Spinal cord (tissue), 10 donors: ENCODE measurements around the gene MED27. TPM values are rescaled to one million over a fixed set of nuclear protein-coding genes. Genes with fewer than 3 reads are reported as not detected.
"Not testable (repeated sequence)": the region's sequence is repeated elsewhere in the genome, so short reads cannot be mapped to it uniquely, and the experiment has no call there.

ENCODE experiments used
- DNase-seq, 6 donors: peaks; one replicate each; pipeline versions ENCODE4 v3.0.0 to v3.0.0-alpha.2; 2013 to 2015; ENCODE audit warnings: low spot score in 6 of 6, low read depth in 4 of 6
- H3K27ac ChIP-seq: one replicate; pipeline ENCODE4 v1.5.1; 2013; ENCODE audit warnings: low read depth, low read length, control low read depth
- H3K27me3 ChIP-seq: one replicate; pipeline ENCODE4 v1.6.1; 2013; ENCODE audit warnings: low read length; ENCODE audit not compliant: control insufficient read depth, insufficient read depth
- H3K36me3 ChIP-seq: one replicate; pipeline ENCODE4 v1.6.1; 2013; ENCODE audit warnings: low read length; ENCODE audit not compliant: control insufficient read depth, insufficient read depth
- H3K4me1 ChIP-seq: one replicate; pipeline ENCODE4 v1.6.1; 2013; ENCODE audit warnings: low read length; ENCODE audit not compliant: control insufficient read depth, insufficient read depth
- H3K4me3 ChIP-seq: one replicate; pipeline ENCODE4 v1.5.1; 2013; ENCODE audit warnings: low read depth, low read length, control low read depth
- H3K9me3 ChIP-seq: one replicate; pipeline ENCODE4 v1.6.1; 2013; ENCODE audit warnings: low read length; ENCODE audit not compliant: control insufficient read depth, insufficient read depth
- WGBS: methylation state at CpG from one replicate; pipeline ENCODE4 v1.1.5; 2013; ENCODE audit warnings: missing lambda C conversion rate; ENCODE audit not compliant: insufficient coverage; 5-methylcytosine and 5-hydroxymethylcytosine counted together
- polyA plus RNA-seq, 2 donors: library from polyadenylated mRNA; unstranded; fragments of 120-200 nt; gene quantifications; one replicate each; pipeline ENCODE4 v1.2.1, GENCODE V29; 2013; ENCODE audit not compliant: insufficient read length in 2 of 2
- total RNA-seq, 2 donors: library from RNA; depleted of rRNA in 1 of 2; stranded (reverse); fragments of 120-200 nt in 1 of 2; fragments of >200 nt in 1 of 2; gene quantifications; one replicate each; pipeline versions ENCODE4 v1.2.3 to v1.2.4, GENCODE V29; 2013 to 2014
- donor health status: healthy.

MED27 gene
- total and polyA plus RNA-seq, 4 donors, result 13.9 to 27.8 (median 25.8) TPM

GRCh38 chr9:132063281-132063680 lies 16.4 kb downstream of the MED27 start:
- H3K9me3 ChIP-seq, result no peaks in the 10 kb centered on the region
- H3K4me3 ChIP-seq, result no peak overlapping the region
- WGBS, result 47% methylated on average over 3 of the region's 6 CpGs
- H3K4me1 ChIP-seq, result peaks cover 25% of the 10 kb centered on the region
- H3K27ac ChIP-seq, result no peak overlapping the region
- no peaks in the 10 kb centered on the region for H3K27me3 ChIP-seq
- peak in 2 of 6 donors; percentile 82 to 88 for DNase-seq
- peaks cover 10% of the 10 kb centered on the region for H3K36me3 ChIP-seq

- Histone ChIP-seq H3K4me1 (peaks cover 22% of the 10 kb centered on the region), H3K27me3 (no peaks in the 10 kb centered on the region), H3K36me3 (peaks cover 9% of the 10 kb centered on the region), H3K9me3 (no peaks in the 10 kb centered on the region), H3K4me3 (no peak overlapping the region), H3K27ac (no peak overlapping the region)
- DNase-seq, result no peak
- WGBS, result 85% methylated on average over 4 of the region's 4 CpGs
Observed at GRCh38 chr9:132062806-132063205, 16.9 kb downstream of the MED27 start.

GRCh38 chr9:132061526-132061925 lies 18.1 kb downstream of the MED27 start:
- DNase-seq, result no peak
- Histone ChIP-seq H3K4me1 (peaks cover 19% of the 10 kb centered on the region), H3K36me3 (peaks cover 8% of the 10 kb centered on the region), H3K4me3 (no peak overlapping the region), H3K27ac (no peak overlapping the region), H3K9me3 (no peaks in the 10 kb centered on the region), H3K27me3 (no peaks in the 10 kb centered on the region)
- 49% methylated on average over 3 of the region's 3 CpGs for WGBS

DNA sequence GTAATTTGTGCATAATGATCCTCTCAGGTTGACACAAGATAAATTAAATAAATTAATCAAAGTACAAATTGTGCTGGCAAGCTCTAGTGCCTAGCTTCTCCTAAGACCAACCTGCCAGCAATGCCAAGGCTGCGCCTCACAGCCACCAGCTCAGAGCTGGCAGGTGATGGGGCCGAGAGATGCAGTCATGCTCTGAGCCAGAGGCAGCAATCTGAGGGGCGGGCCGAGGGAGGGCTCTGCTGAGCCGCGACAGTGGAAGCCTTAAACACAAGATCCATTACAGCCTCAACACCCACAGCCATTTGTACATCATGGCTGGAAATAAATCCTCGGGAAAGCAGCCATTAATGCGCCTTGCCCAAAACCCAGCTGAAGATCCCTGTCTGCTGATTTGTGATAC lies 20.3 kb downstream of the MED27 start:
- peak in 1 of 6 donors; percentile 65 for DNase-seq
- Histone ChIP-seq H3K9me3 (no peaks in the 10 kb centered on the region), H3K27ac (no peak overlapping the region), H3K4me3 (no peak overlapping the region), H3K4me1 (peaks cover 14% of the 10 kb centered on the region), H3K36me3 (no peaks in the 10 kb centered on the region), H3K27me3 (no peaks in the 10 kb centered on the region)
- 72% methylated on average over 8 of the region's 8 CpGs for WGBS

- H3K9me3 ChIP-seq, H3K36me3 ChIP-seq, H3K4me3 ChIP-seq, DNase-seq, H3K27me3 ChIP-seq, H3K27ac ChIP-seq: not testable (repeated sequence)
- H3K4me1 ChIP-seq, result peaks cover 18% of the 10 kb centered on the region
- 94% methylated on average over 2 of the region's 6 CpGs for WGBS
Observed at GRCh38 chr9:132058226-132058625, 21.4 kb downstream of the MED27 start.

GRCh38 chr9:132056717-132057560 lies 22.7 kb downstream of the MED27 start:
- Histone ChIP-seq H3K27me3 (no peaks in the 10 kb centered on the region), H3K4me1 (peaks cover 14% of the 10 kb centered on the region), H3K4me3 (no peak overlapping the region), H3K9me3 (no peaks in the 10 kb centered on the region), H3K27ac (no peak overlapping the region), H3K36me3 (no peaks in the 10 kb centered on the region)
- WGBS, result 76% methylated on average over 10 of the region's 11 CpGs
- DNase-seq, result no peak

- peak in 1 of 6 donors; percentile 40 for DNase-seq
- H3K27me3 ChIP-seq, result no peaks in the 10 kb centered on the region
- H3K4me1 ChIP-seq, result peaks cover 10% of the 10 kb centered on the region
- no peaks in the 10 kb centered on the region for H3K36me3 ChIP-seq
- no peak overlapping the region for H3K4me3 ChIP-seq
- WGBS, result 76% methylated on average over 3 of the region's 3 CpGs
- no peak overlapping the region for H3K27ac ChIP-seq
- H3K9me3 ChIP-seq, result no peaks in the 10 kb centered on the region
Observed at GRCh38 chr9:132055756-132056155, 23.9 kb downstream of the MED27 start.

GRCh38 chr9:132054024-132054423 lies 25.6 kb downstream of the MED27 start:
- 79% methylated on average over 11 of the region's 11 CpGs for WGBS
- peak in 1 of 6 donors; percentile 39 for DNase-seq

DNA sequence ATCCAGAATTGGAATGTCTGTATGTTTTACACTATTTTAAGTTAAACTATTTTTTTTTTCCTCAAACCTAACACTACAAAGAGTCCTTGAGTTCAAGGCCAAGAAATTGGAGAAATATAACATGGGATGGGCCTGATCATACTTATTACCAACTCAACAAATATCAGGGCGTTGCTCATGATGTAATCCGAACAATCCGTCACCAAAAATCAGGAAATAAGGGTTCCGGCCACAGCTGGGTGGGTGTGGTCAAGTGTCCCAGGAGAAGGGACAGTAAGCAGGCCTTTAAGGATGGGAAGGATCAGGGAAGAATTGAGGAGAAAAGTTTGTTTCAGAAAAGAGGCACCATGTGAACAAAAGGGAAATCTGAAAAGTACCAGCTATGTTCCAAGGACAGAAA lies 29.8 kb downstream of the MED27 start:
- Histone ChIP-seq H3K36me3 (no peaks in the 10 kb centered on the region), H3K27ac (no peak overlapping the region), H3K4me1 (peaks cover 6% of the 10 kb centered on the region), H3K27me3 (no peaks in the 10 kb centered on the region), H3K4me3 (no peak overlapping the region), H3K9me3 (no peaks in the 10 kb centered on the region)
- no peak for DNase-seq
- WGBS, result no CpG with 5 or more reads among the region's 4 CpGs

More at GRCh38 chr9:132054024-132054423, 25.6 kb downstream of the MED27 start:
- Histone ChIP-seq H3K27ac (no peak overlapping the region), H3K27me3 (no peaks in the 10 kb centered on the region), H3K4me1 (peaks cover 10% of the 10 kb centered on the region), H3K4me3 (no peak overlapping the region), H3K36me3 (no peaks in the 10 kb centered on the region), H3K9me3 (no peaks in the 10 kb centered on the region)

DNA sequence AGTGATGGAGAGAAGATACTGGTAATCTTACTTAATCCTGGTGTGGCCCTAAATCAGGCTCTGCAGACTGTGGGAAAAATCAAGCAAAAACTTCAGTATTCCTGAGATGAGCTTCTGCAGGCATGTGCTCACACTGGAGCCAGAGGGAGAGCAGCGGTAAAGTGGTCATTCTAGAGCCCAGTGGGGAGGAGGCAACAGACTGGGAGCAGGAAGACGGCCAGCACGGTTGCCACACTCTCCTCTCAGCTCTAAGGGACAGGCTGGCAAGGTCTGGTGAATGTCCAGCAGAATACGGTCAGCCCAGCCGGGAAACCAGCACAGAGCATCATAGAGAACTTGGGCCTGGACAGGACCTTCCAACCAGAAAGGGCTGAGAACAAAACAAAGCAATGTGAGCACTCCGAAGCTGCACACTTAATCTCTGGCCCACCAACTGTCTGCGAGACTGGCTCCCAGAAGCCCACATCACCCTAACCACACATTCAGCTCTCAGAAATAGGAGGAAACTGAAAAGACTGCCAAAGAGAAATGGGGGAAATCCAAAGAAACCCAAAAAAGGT lies 30.3 kb downstream of the MED27 start:
- H3K9me3 ChIP-seq, result no peaks in the 10 kb centered on the region
- H3K27ac ChIP-seq, result peak overlapping the region; percentile 33
- no peak overlapping the region for H3K4me3 ChIP-seq
- H3K4me1 ChIP-seq, result peaks cover 5% of the 10 kb centered on the region
- no peak for DNase-seq
- no peaks in the 10 kb centered on the region for H3K27me3 ChIP-seq
- WGBS, result 66% methylated on average over 6 of the region's 7 CpGs
- no peaks in the 10 kb centered on the region for H3K36me3 ChIP-seq
